Endodermal cell (in vitro differentiated cells): ENCODE measurements around the gene RAB28. TPM values are rescaled to one million over a fixed set of nuclear protein-coding genes. Genes with fewer than 3 reads are reported as not detected.
A peak's percentile ranks its signal among the peaks of the same experiment; 100 is the strongest.

ENCODE experiments used
- DNase-seq: peaks from one replicate; pipeline ENCODE4 v3.0.0-alpha.2; 2017
- H3K27ac ChIP-seq: 2 replicates; pipeline ENCODE4 v1.5.1; 2013; ENCODE audit warnings: mild to moderate bottlenecking, low read depth, low read length, moderate library complexity
- H3K27me3 ChIP-seq: 2 replicates; pipeline ENCODE4 v1.6.1; 2013; ENCODE audit warnings: mild to moderate bottlenecking, low read length, moderate library complexity; ENCODE audit not compliant: insufficient read depth, control insufficient read depth, poor library complexity, severe bottlenecking
- H3K36me3 ChIP-seq: 2 replicates; pipeline ENCODE4 v1.7.0; 2013; ENCODE audit warnings: mild to moderate bottlenecking, low read length, moderate library complexity; ENCODE audit not compliant: control insufficient read depth, insufficient read depth
- H3K4me1 ChIP-seq: one replicate; pipeline ENCODE4 v1.7.0; 2013; ENCODE audit warnings: low read length; ENCODE audit not compliant: control insufficient read depth, insufficient read depth
- H3K4me3 ChIP-seq: 2 replicates; pipeline ENCODE4 v1.5.1; 2013; ENCODE audit warnings: mild to moderate bottlenecking, low read length, moderate library complexity
- H3K9ac ChIP-seq: 2 replicates; pipeline ENCODE4 v1.6.1; 2013; ENCODE audit warnings: mild to moderate bottlenecking, low read length, moderate library complexity; ENCODE audit not compliant: poor library complexity, severe bottlenecking; ENCODE audit errors: extremely low read depth
- H3K9me3 ChIP-seq: 2 replicates; pipeline ENCODE4 v1.6.1; 2013; ENCODE audit warnings: mild to moderate bottlenecking, low read length, moderate library complexity; ENCODE audit not compliant: control insufficient read depth
- H3K27ac Mint-ChIP-seq: 2 replicates; pipeline ENCODE4 v1.8.0; 2020; ENCODE audit warnings: mixed read lengths
- H3K27me3 Mint-ChIP-seq: 2 replicates; pipeline ENCODE4 v1.8.0; 2021; ENCODE audit warnings: mild to moderate bottlenecking, mixed read lengths; ENCODE audit not compliant: insufficient read depth
- H3K36me3 Mint-ChIP-seq: 2 replicates; pipeline ENCODE4 v1.8.0; 2020; ENCODE audit warnings: low read depth, mixed read lengths
- H3K4me1 Mint-ChIP-seq: 2 replicates; pipeline ENCODE4 v1.8.0; 2020; ENCODE audit warnings: mixed read lengths
- H3K4me3 Mint-ChIP-seq: 2 replicates; pipeline ENCODE4 v1.8.0; 2020; ENCODE audit warnings: mild to moderate bottlenecking, moderate library complexity, mixed read lengths
- H3K9me3 Mint-ChIP-seq: 2 replicates; pipeline ENCODE4 v1.8.0; 2020; ENCODE audit warnings: mild to moderate bottlenecking, mixed read lengths
- CTCF ChIP-seq: fragments of 200-600 bp; sonication (generic); conservative IDR thresholded peaks from 2 replicates; pipeline ENCODE4 v1.5.0; 2021; ENCODE audit warnings: antibody characterized with exemption, mild to moderate bottlenecking
- WGBS, 2 experiments: methylation state at CpG; one replicate each; pipeline versions ENCODE4 v1.1.5 to v1.1.7; 2013; ENCODE audit warnings: missing lambda C conversion rate in 2 of 2, mixed read lengths in 1 of 2; ENCODE audit not compliant: insufficient coverage in 1 of 2, insufficient read length in 1 of 2; 5-methylcytosine and 5-hydroxymethylcytosine counted together
- total RNA-seq, 2 donors: library from RNA; stranded (reverse); fragmentation: NEBNext Ultra II Directional in 1 of 2; extraction: Animal tissue kit (Norgen Biotek cat#: 25700) in 1 of 2; gene quantifications; 2 replicates in 1 of 2; 3 replicates in 1 of 2; pipeline ENCODE4 v1.2.1, GENCODE V29; 2021

The RAB28 gene
- total RNA-seq, 2 donors from 2014 or later, result 24.6 to 25.7 TPM

GRCh38 chr4:13427599-13428325, 56.4 kb downstream of the RAB28 start:
- Mint-ChIP-seq H3K27ac (peak overlapping the region; percentile 78), H3K4me3 (peak overlapping the region; percentile 27), H3K4me1 (peaks cover 29% of the 10 kb centered on the region), H3K27me3 (no peaks in the 10 kb centered on the region), H3K36me3 (peaks cover 13% of the 10 kb centered on the region), H3K9me3 (peaks cover 2% of the 10 kb centered on the region)
- Histone ChIP-seq H3K4me1 (no peaks in the 10 kb centered on the region), H3K9ac (no peak overlapping the region), H3K4me3 (no peak overlapping the region), H3K27ac (no peak overlapping the region), H3K27me3 (no peaks in the 10 kb centered on the region), H3K9me3 (peaks cover 3% of the 10 kb centered on the region), H3K36me3 (peaks cover 7% of the 10 kb centered on the region)
- 70 to 78% methylated on average over 13 to 20 of the region's 20 CpGs for WGBS, 2 experiments
- TF ChIP-seq CTCF, result no peak
- peak; percentile 53 for DNase-seq

- H3K4me3 ChIP-seq, result no peak overlapping the region
- H3K9me3 Mint-ChIP-seq, result peaks cover 44% of the 10 kb centered on the region
- TF ChIP-seq CTCF, result no peak
- peaks cover 40% of the 10 kb centered on the region for H3K36me3 Mint-ChIP-seq
- no peak overlapping the region for H3K9ac ChIP-seq
- no peaks in the 10 kb centered on the region for H3K4me1 ChIP-seq
- no peak overlapping the region for H3K27ac Mint-ChIP-seq
- no peaks in the 10 kb centered on the region for H3K27me3 ChIP-seq
- no peaks in the 10 kb centered on the region for H3K27me3 Mint-ChIP-seq
- H3K27ac ChIP-seq, result no peak overlapping the region
- WGBS, 2 experiments, result 96% methylated on average over 14 to 32 of the region's 32 CpGs
- peaks cover 9% of the 10 kb centered on the region for H3K9me3 ChIP-seq
- peak; percentile 49 for DNase-seq
- no peaks in the 10 kb centered on the region for H3K36me3 ChIP-seq
- H3K4me1 Mint-ChIP-seq, result peaks cover 12% of the 10 kb centered on the region
- H3K4me3 Mint-ChIP-seq, result no peak overlapping the region
Observed at GRCh38 chr4:13415068-13415785, 68.9 kb downstream of the RAB28 start.

- Histone ChIP-seq H3K4me3 (no peak overlapping the region), H3K4me1 (no peaks in the 10 kb centered on the region), H3K36me3 (no peaks in the 10 kb centered on the region), H3K27me3 (no peaks in the 10 kb centered on the region), H3K27ac (no peak overlapping the region), H3K9ac (no peak overlapping the region), H3K9me3 (peaks cover 9% of the 10 kb centered on the region)
- Mint-ChIP-seq H3K4me1 (peaks cover 12% of the 10 kb centered on the region), H3K27me3 (no peaks in the 10 kb centered on the region), H3K4me3 (no peak overlapping the region), H3K36me3 (peaks cover 32% of the 10 kb centered on the region), H3K9me3 (peaks cover 31% of the 10 kb centered on the region), H3K27ac (no peak overlapping the region)
- TF ChIP-seq CTCF, result no peak
- 83 to 87% methylated on average over 1 to 6 of the region's 6 CpGs for WGBS, 2 experiments
- DNase-seq, result no peak
Observed at GRCh38 chr4:13413729-13414437, 70.3 kb downstream of the RAB28 start.
